Gastrocnemius medialis (tissue), 4 donors: ENCODE measurements around the gene CYP39A1. TPM values are rescaled to one million over a fixed set of nuclear protein-coding genes. Genes with fewer than 3 reads are reported as not detected.

Source experiments
- ATAC-seq, 2 donors: fragments of 150-250 bp; one replicate each; pipeline ENCODE4 v1.9.1; 2016
- DNase-seq, 2 donors: peaks; one replicate each; pipeline ENCODE4 v3.0.0-alpha.2; 2019
- H3K27ac ChIP-seq, 4 donors: fragments of 200-600 bp; sonication (generic); 1 replicate in 1 of 4; 2 replicates in 3 of 4; pipeline ENCODE4 v1.5.1; 2016 to 2018; ENCODE audit warnings: mild to moderate bottlenecking in 2 of 4, moderate library complexity in 1 of 4
- H3K27me3 ChIP-seq, 3 donors: fragments of 200-600 bp; sonication (generic) in 2 of 3; 1 replicate in 1 of 3; 2 replicates in 2 of 3; pipeline versions ENCODE4 v1.5.1 to v1.6.0; 2016 to 2019; ENCODE audit warnings: mild to moderate bottlenecking in 1 of 3, moderate library complexity in 1 of 3
- H3K36me3 ChIP-seq, 2 donors: fragments of 200-600 bp; sonication (generic) in 1 of 2; one replicate each; pipeline ENCODE4 v1.5.1; 2017 to 2018
- H3K4me1 ChIP-seq, 2 donors: fragments of 200-600 bp; sonication (generic) in 1 of 2; one replicate each; pipeline ENCODE4 v1.5.1; 2016 to 2017; ENCODE audit warnings: mild to moderate bottlenecking in 2 of 2
- H3K4me3 ChIP-seq, 4 donors: fragments of 200-600 bp; sonication (generic) in 3 of 4; 1 replicate in 1 of 4; 2 replicates in 3 of 4; pipeline ENCODE4 v1.5.1; 2016 to 2019; ENCODE audit warnings: mild to moderate bottlenecking in 2 of 4
- H3K9me3 ChIP-seq, 3 donors: fragments of 200-600 bp; sonication (generic) in 2 of 3; 1 replicate in 1 of 3; 2 replicates in 2 of 3; pipeline ENCODE4 v1.5.1; 2016 to 2019
- CTCF ChIP-seq, 5 experiments: fragments of 450-650 bp in 3 of 5; fragments of 200-600 bp in 2 of 5; sonication (generic) in 2 of 5; IDR thresholded peaks in 4 of 5; conservative IDR thresholded peaks in 1 of 5; 1 replicate in 4 of 5; 2 replicates in 1 of 5; pipeline ENCODE4 v1.5.1; 2016 to 2019; ENCODE audit warnings: antibody characterized with exemption in 5 of 5, mild to moderate bottlenecking in 3 of 5, moderate library complexity in 3 of 5
- POLR2A ChIP-seq, 2 donors: fragments of 450-650 bp; IDR thresholded peaks; one replicate each; pipeline ENCODE4 v1.6.1; 2017; ENCODE audit warnings: antibody characterized with exemption in 2 of 2, mild to moderate bottlenecking in 2 of 2, moderate library complexity in 2 of 2
- in situ Hi-C, 4 donors: fragments of 200-750 bp; cut with MboI; loops; one replicate each; pipeline versions ENCODE4 v1.15.0 to v1.8.0; 2017; ENCODE audit warnings: low sequenced_read_pairs in 4 of 4
- intact Hi-C: fragments of 100-400 bp; cut with DNase I; formaldehyde crosslinking; loops from one replicate; pipeline ENCODE4 v1.15.1; 2023; ENCODE audit warnings: low total_unique reads
- total RNA-seq, 4 donors: library from RNA; depleted of rRNA; stranded (reverse); fragments of >200 nt; gene quantifications; one replicate each; pipeline versions ENCODE4 v1.1.0 to v1.2.3, GENCODE V29; 2016

CYP39A1 gene
- total RNA-seq, 4 donors from 2014 or later = 0.24 to 3.8 (median 1.0) TPM

GRCh38 chr6:46618726-46619125 lies 33.9 kb downstream of the CYP39A1 start:
- H3K36me3 ChIP-seq = no peaks in the 10 kb centered on the region
- in situ Hi-C loops = loop anchor here in 3 of 4 donors (25.0 kb wide), 3 partner anchors 406 to 556 kb away; no protein-coding TSS in a partner anchor
- no peaks in the 10 kb centered on the region for H3K27me3 ChIP-seq
- ATAC-seq = no peak
- H3K4me3 ChIP-seq = no peak overlapping the region
- no peak for DNase-seq
- H3K4me1 ChIP-seq = no peaks in the 10 kb centered on the region
- no peak overlapping the region for H3K27ac ChIP-seq
- H3K9me3 ChIP-seq = no peaks in the 10 kb centered on the region
- TF ChIP-seq POLR2A (IDR thresholded peaks at IDR 0.05) (no peak), CTCF (IDR thresholded peaks at IDR 0.05 in 4 of 5, conservative IDR thresholded peaks at IDR 0.05 in 1 of 5) (no peak)
- intact Hi-C loops = no loop called here

GRCh38 chr6:46612645-46613044 lies 40.0 kb downstream of the CYP39A1 start:
- no peak for TF ChIP-seq CTCF (IDR thresholded peaks at IDR 0.05 in 4 of 5, conservative IDR thresholded peaks at IDR 0.05 in 1 of 5)
- no peak for TF ChIP-seq POLR2A (IDR thresholded peaks at IDR 0.05)

GRCh38 chr6:46610862-46611553 lies 41.6 kb downstream of the CYP39A1 start:
- H3K27ac ChIP-seq = no peak overlapping the region
- in situ Hi-C loops = loop anchor here in 3 of 4 donors (25.0 kb wide), 3 partner anchors 399 to 549 kb away; no protein-coding TSS in a partner anchor
- intact Hi-C loops = no loop called here

More at GRCh38 chr6:46612645-46613044, 40.0 kb downstream of the CYP39A1 start:
- DNase-seq (no peak), ATAC-seq (no peak)
- in situ Hi-C loops = loop anchor here in 3 of 4 donors (25.0 kb wide), 3 partner anchors 400 to 550 kb away; no protein-coding TSS in a partner anchor
- Histone ChIP-seq H3K36me3 (no peaks in the 10 kb centered on the region), H3K27ac (no peak overlapping the region), H3K4me3 (no peak overlapping the region), H3K27me3 (no peaks in the 10 kb centered on the region), H3K4me1 (no peaks in the 10 kb centered on the region), H3K9me3 (no peaks in the 10 kb centered on the region)
- intact Hi-C loops = no loop called here

GRCh38 chr6:46606338-46606737 lies 46.3 kb downstream of the CYP39A1 start:
- Histone ChIP-seq H3K27ac (no peak overlapping the region), H3K9me3 (no peaks in the 10 kb centered on the region), H3K4me3 (no peak overlapping the region), H3K27me3 (no peaks in the 10 kb centered on the region), H3K4me1 (peaks cover 3 to 11% of the 10 kb centered on the region in 2 donors), H3K36me3 (no peaks in the 10 kb centered on the region)
- ATAC-seq (no peak), DNase-seq (no peak)
- in situ Hi-C loops = loop anchor here in 3 of 4 donors (25.0 kb wide), 3 partner anchors 394 to 544 kb away; no protein-coding TSS in a partner anchor
- intact Hi-C loops = no loop called here
- TF ChIP-seq POLR2A (IDR thresholded peaks at IDR 0.05) (no peak), CTCF (IDR thresholded peaks at IDR 0.05 in 4 of 5, conservative IDR thresholded peaks at IDR 0.05 in 1 of 5) (no peak)

More at GRCh38 chr6:46610862-46611553, 41.6 kb downstream of the CYP39A1 start:
- DNase-seq = no peak
- Histone ChIP-seq H3K4me1 (peaks cover 0 to 7% of the 10 kb centered on the region in 2 donors), H3K27me3 (no peaks in the 10 kb centered on the region), H3K4me3 (no peak overlapping the region), H3K9me3 (no peaks in the 10 kb centered on the region), H3K36me3 (no peaks in the 10 kb centered on the region)
- no peak for ATAC-seq
- TF ChIP-seq CTCF (IDR thresholded peaks at IDR 0.05 in 4 of 5, conservative IDR thresholded peaks at IDR 0.05 in 1 of 5) = no peak
- TF ChIP-seq POLR2A (IDR thresholded peaks at IDR 0.05) = no peak
